Activated T-helper 2 cell treated with anti-CD3 and anti-CD28 coated beads, Interferon-gamma antibody, Interleukin-2, Interleukin-4, amounts not matched to agents 10 μg/mL and 5 μg/mL and 100 μg/mL, durations not matched to agents 14 hours and 24 hours and 36 hours (primary cell): ENCODE data around the gene NUDT14. TPM values are rescaled to one million over a fixed set of nuclear protein-coding genes. Genes with fewer than 3 reads are reported as not detected.

Source experiments
- DNase-seq: peaks from one replicate; pipeline ENCODE4 v3.0.0; 2021; ENCODE audit warnings: low spot score
- H3K27ac Mint-ChIP-seq: one replicate; pipeline ENCODE4 v1.8.0; 2021; ENCODE audit warnings: mixed read lengths
- H3K27me3 Mint-ChIP-seq: one replicate; pipeline ENCODE4 v1.8.0; 2021; ENCODE audit warnings: low read depth, mixed read lengths
- H3K36me3 Mint-ChIP-seq: one replicate; pipeline ENCODE4 v1.8.0; 2021; ENCODE audit warnings: low read depth, mixed read lengths
- H3K4me1 Mint-ChIP-seq: one replicate; pipeline ENCODE4 v1.8.0; 2021; ENCODE audit warnings: low read depth, mixed read lengths
- H3K4me3 Mint-ChIP-seq: one replicate; pipeline ENCODE4 v1.8.0; 2021; ENCODE audit warnings: low read depth, mild to moderate bottlenecking, moderate library complexity, mixed read lengths
- H3K9me3 Mint-ChIP-seq: one replicate; pipeline ENCODE4 v1.8.0; 2021; ENCODE audit warnings: mixed read lengths
- intact Hi-C: fragments of 100-400 bp; cut with micrococcal nuclease; formaldehyde crosslinking; loops from one replicate; pipeline ENCODE4 v1.15.1; 2023
- total RNA-seq: library from RNA; stranded (reverse); gene quantifications from 2 replicates; pipeline ENCODE4 v1.2.3, GENCODE V29; 2022

The NUDT14 gene
- total RNA-seq, 1 donor from 2014 or later, result 10.4 TPM

DNA sequence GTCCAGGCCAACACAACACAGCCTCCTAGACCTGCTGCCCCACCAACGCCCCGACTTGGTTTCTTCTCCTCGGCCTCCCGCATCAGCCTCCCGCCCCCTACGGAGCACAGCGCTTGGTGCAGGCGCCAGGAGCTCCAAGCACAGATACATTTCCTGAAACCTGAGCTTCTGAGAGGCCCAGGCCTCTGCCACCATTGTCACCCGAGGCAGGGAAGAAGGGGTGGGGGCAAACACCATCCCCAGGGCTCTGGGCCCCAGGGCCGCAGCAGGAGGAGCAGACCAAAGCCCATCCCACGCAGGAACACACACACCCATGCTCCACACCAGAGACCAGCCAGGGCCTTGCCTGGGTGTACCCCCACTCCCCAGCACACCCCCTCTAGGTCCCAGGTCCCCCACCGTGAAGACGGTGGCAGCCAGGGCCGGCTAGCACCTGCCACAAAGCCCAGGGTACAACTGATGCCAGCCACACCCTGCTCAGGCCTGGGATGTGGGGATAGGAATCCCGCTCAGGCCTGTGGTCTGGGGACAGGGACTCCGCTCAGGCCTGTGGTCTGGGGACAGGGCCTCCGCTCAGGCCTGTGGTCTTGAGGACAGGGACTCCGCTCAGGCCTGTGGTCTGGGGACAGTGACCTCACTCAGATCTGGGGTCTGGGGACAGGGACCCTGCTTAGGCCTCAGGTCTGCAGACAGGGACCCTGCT lies 17.9 kb downstream of the NUDT14 start:
- DNase-seq, result no peak
- no peaks in the 10 kb centered on the region for H3K9me3 Mint-ChIP-seq
- H3K27me3 Mint-ChIP-seq, result peaks cover 9% of the 10 kb centered on the region
- no peak overlapping the region for H3K27ac Mint-ChIP-seq
- H3K4me3 Mint-ChIP-seq, result no peak overlapping the region
- intact Hi-C loops, result no loop called here
- no peaks in the 10 kb centered on the region for H3K4me1 Mint-ChIP-seq
- H3K36me3 Mint-ChIP-seq, result no peaks in the 10 kb centered on the region

DNA sequence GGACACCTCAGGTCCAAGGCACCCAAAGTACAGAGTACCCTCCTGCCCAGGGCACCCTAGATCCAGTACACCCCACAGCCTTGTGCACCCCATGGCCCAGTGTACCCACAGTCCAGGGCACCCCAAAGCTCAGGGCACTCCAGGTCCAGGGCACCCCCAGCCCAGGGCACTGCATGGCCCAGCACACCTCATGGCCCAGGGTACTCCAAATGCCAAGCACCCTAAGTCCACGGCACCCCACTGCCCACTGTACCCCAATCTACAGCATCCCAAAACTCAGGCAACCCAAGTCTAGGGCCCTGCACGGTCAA lies 18.5 kb downstream of the NUDT14 start:
- no peak overlapping the region for H3K27ac Mint-ChIP-seq
- intact Hi-C loops, result no loop called here
- H3K4me3 Mint-ChIP-seq, result no peak overlapping the region
- no peaks in the 10 kb centered on the region for H3K9me3 Mint-ChIP-seq
- H3K27me3 Mint-ChIP-seq, result peaks cover 9% of the 10 kb centered on the region
- no peaks in the 10 kb centered on the region for H3K36me3 Mint-ChIP-seq
- H3K4me1 Mint-ChIP-seq, result no peaks in the 10 kb centered on the region
- no peak for DNase-seq

DNA sequence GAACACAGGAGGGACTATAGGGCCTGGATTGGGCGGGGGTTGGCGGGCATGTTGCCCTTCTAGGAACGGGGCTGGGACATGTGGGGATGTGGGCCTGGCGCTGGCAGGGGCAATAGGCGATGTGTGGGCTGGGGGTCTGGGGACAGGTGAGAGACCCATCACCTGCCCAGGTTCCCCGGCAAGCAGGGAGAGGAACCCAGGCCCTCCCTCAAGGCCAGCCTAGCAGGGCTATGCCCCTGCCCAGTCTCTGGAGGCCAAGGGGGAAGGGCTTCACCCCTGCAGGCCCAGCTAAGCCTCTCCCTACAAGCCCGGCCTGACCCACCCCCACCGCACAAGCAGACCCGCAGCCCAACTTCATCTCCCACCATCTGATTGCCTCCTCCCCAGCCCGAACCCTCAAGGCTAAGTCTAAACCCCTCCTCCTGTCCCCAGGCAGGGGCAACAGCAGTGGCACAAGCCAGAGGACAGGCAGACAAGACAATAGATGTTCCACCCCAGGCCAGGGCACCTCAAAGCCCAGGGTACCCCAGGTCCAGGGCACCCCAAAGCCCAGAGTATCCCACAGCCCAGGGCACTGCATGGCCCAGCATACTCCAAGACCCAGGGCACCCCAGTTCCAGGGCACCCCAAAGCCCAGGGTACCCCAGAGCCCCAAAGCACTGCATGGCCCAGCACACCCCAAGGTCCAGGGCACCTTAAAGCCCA lies 19.0 kb downstream of the NUDT14 start:
- no peak for DNase-seq
- H3K4me3 Mint-ChIP-seq, result no peak overlapping the region
- no peaks in the 10 kb centered on the region for H3K9me3 Mint-ChIP-seq
- H3K4me1 Mint-ChIP-seq, result no peaks in the 10 kb centered on the region
- intact Hi-C loops, result no loop called here
- H3K27me3 Mint-ChIP-seq, result peaks cover 9% of the 10 kb centered on the region
- no peak overlapping the region for H3K27ac Mint-ChIP-seq
- H3K36me3 Mint-ChIP-seq, result no peaks in the 10 kb centered on the region

DNA sequence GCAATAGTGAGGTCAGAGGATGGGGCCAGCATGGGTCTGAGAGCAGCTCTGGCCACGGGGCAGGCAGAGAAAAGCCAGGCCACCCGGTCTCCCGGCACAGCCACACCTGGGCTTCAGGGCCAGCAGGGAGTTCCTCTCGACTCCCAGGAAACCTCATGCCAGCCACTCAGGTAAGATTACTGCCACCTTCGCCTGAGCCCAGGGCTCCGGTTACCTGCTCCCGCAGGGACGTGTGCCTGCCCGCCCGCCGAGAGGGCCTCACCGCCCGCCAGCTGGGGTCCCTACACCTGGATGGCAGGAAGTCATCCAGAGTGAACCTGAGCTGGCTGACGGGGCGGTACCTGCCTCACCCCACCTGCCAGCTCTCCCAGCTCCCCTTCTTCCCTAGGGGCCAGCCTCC lies 19.8 kb downstream of the NUDT14 start:
- no peak overlapping the region for H3K4me3 Mint-ChIP-seq
- intact Hi-C loops, result no loop called here

DNA sequence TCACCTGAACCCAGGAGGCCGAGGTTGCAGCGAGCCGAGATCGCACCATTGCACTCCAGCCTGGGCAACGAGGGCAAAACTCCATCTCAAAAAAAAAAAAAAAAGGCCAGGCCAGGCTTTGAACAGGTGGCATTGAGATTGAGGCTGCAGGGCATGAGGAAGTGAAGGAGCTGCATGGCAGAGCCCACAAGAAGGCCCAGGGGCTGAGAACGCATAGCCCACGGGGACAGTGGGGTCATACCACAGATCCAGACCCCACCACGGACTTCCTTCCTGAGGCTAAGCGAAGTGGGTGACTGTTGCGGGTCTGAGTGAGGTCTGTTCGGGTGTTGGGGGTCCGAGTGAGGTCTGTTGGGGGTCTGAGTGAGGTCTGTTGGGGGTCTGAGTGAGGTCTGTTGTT lies 20.3 kb downstream of the NUDT14 start:
- Mint-ChIP-seq H3K4me1 (no peaks in the 10 kb centered on the region), H3K27me3 (no peaks in the 10 kb centered on the region), H3K27ac (no peak overlapping the region), H3K36me3 (no peaks in the 10 kb centered on the region), H3K4me3 (no peak overlapping the region), H3K9me3 (no peaks in the 10 kb centered on the region)
- DNase-seq, result no peak
- intact Hi-C loops, result no loop called here

More for the DNA sequence above, 19.8 kb downstream of the NUDT14 start:
- peaks cover under 1% of the 10 kb centered on the region for H3K27me3 Mint-ChIP-seq
- no peaks in the 10 kb centered on the region for H3K4me1 Mint-ChIP-seq
- no peaks in the 10 kb centered on the region for H3K36me3 Mint-ChIP-seq
- H3K27ac Mint-ChIP-seq, result no peak overlapping the region
- H3K9me3 Mint-ChIP-seq, result no peaks in the 10 kb centered on the region
- DNase-seq, result no peak

DNA sequence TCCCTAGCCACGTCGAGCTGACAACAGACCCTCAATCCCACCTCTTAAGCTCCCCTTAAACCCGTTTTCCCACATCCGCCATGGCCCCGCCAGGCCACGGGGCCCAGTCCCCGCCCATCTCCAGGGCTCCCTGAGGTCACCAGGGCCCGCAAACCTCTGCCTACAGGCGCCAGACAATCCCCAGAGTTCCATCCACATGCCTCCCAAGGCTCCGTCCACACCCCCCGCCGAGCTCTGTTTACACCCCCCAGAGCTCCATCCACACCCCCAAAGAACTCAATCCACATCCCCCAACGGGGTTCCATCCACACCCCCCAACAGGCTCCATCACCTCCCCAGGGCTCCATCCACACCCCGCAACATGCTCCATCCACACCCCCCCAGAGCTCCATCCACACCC lies 21.8 kb downstream of the NUDT14 start:
- Mint-ChIP-seq H3K27ac (no peak overlapping the region), H3K27me3 (no peaks in the 10 kb centered on the region), H3K9me3 (no peaks in the 10 kb centered on the region)

DNA sequence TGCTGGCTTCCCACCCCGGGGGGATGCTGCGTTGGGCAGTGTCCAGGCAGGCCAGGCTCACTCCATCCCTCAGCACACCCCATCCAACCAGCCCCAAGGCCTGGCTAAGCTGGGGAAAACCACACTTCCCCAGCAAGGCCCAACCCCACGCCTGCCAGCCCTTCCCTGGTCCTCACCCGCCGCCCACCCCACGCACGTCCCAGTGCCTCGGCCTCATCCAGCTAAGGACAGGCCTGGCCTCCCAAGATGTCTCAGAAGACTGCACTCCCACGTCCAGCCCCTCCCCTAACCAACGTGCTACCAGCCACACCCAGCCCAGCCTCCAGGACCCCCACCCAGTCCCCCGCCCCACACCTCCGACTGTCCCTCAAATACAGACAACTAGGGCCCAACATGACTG lies 22.3 kb downstream of the NUDT14 start:
- no peak for DNase-seq
- Mint-ChIP-seq H3K27ac (no peak overlapping the region), H3K36me3 (no peaks in the 10 kb centered on the region), H3K4me1 (no peaks in the 10 kb centered on the region), H3K27me3 (no peaks in the 10 kb centered on the region), H3K9me3 (no peaks in the 10 kb centered on the region), H3K4me3 (no peak overlapping the region)
- intact Hi-C loops, result no loop called here

More for the DNA sequence above, 21.8 kb downstream of the NUDT14 start:
- H3K36me3 Mint-ChIP-seq, result no peaks in the 10 kb centered on the region
- intact Hi-C loops, result no loop called here
- DNase-seq, result no peak
- no peaks in the 10 kb centered on the region for H3K4me1 Mint-ChIP-seq
- no peak overlapping the region for H3K4me3 Mint-ChIP-seq

DNA sequence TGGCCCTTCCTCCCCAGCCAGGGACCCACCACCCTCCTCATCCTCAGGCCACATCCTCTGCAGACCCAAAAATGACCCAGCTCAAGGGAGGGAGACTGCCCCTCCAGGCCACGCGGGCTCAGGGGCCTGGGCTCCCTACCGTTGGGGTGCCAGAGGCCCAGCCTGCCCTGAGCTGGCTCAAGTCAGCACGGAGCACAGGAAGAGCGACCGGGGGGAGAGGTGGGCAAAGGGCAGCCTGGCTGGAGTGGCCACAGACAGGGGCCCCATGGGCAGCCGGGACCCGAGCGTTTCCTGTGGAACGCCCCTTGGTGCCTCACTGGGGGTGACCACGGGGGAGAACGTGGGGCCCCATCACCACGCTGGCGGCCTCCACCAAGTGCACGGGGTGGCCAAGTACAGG lies 23.2 kb downstream of the NUDT14 start:
- Mint-ChIP-seq H3K36me3 (no peaks in the 10 kb centered on the region), H3K4me1 (no peaks in the 10 kb centered on the region), H3K9me3 (no peaks in the 10 kb centered on the region), H3K27me3 (no peaks in the 10 kb centered on the region), H3K27ac (no peak overlapping the region), H3K4me3 (no peak overlapping the region)
- intact Hi-C loops, result no loop called here
- no peak for DNase-seq

DNA sequence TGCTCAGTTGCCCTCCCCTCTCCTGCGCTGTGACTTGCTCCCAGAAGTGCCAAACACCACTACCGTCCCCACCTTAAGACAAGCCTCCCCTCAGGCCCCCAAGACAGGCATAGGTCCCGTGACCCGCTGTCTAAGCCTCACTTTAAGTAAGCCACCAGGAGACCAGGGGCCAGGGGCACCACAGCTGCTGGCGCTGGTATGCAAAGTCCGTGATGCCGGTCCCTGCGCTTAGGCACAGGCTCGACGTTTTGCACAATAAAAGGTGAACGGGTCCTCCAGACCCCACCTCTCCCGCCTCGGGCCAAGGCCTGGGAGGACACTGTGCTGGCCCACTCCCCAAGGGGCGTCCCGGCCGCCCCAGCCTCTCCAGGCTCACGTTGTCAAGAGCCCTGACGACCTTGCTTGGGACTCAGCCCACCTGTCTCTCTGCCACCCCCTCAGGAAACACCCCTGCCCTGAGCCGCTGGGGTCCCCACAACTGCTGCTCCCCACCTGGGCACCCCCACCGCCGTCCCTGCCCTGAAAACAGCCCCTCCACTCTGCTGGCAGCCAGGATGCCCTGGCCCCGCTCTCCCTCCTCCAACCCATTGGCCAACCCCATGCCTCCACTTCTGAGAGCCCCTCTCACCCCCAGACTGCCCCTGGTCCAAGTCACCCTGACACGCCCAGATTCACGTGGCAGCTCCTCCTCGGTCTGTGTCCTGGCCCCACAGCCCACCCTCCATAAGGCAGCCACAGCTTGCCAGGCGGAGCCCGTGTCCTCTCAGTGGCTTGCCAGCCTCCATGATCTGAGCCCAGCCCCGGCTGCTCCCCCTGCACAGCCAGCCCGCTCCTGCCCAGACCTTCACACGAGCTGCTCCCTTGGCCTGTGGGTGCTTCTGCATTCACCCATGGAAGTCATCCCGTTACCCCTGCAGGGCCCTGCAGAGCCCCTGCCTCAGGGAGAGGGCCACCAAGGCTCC lies 24.4 kb downstream of the NUDT14 start:
- no peak for DNase-seq
- Mint-ChIP-seq H3K4me1 (no peaks in the 10 kb centered on the region), H3K4me3 (no peak overlapping the region), H3K36me3 (no peaks in the 10 kb centered on the region), H3K9me3 (no peaks in the 10 kb centered on the region), H3K27me3 (no peaks in the 10 kb centered on the region), H3K27ac (no peak overlapping the region)
- intact Hi-C loops, result no loop called here

DNA sequence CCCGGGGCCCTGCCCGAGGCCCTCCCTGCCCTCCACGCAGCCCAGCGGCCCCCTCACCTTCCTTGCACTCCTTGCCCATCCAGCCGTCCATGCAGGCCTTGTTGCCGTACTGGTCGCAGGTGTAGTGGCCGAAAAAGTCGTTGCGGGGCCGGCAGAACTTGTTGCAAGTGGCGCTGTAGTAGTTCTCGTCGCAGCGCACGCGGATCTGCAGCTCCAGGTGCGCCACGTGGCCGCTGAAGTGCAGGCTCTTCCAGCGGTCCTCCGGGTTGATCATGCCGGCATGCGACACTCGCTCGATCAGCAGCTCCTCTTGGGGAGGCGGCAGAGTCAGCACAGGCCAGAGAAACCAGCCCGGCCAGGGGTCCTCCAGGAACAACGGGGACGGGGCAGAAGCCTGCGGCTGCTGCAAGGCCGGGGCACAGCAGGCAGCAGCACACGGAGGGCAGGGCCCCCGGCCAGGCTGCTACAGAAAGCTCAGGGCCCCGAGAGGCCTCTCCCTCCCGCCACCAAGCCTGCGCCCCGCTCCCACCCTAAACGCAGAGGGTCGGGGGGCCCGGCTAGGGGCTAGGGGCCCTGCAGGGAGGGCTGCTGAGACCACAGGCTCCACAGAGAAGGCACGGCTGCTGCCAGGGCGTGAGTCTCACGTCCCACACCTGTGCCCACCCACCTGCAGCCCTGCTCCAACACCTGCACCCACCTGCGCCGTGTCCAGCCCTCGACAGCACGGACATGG lies 25.3 kb downstream of the NUDT14 start:
- H3K36me3 Mint-ChIP-seq, result no peaks in the 10 kb centered on the region
- intact Hi-C loops, result no loop called here
- H3K9me3 Mint-ChIP-seq, result no peaks in the 10 kb centered on the region
- no peaks in the 10 kb centered on the region for H3K4me1 Mint-ChIP-seq
- H3K27ac Mint-ChIP-seq, result no peak overlapping the region
- DNase-seq, result no peak
- no peaks in the 10 kb centered on the region for H3K27me3 Mint-ChIP-seq
- no peak overlapping the region for H3K4me3 Mint-ChIP-seq

DNA sequence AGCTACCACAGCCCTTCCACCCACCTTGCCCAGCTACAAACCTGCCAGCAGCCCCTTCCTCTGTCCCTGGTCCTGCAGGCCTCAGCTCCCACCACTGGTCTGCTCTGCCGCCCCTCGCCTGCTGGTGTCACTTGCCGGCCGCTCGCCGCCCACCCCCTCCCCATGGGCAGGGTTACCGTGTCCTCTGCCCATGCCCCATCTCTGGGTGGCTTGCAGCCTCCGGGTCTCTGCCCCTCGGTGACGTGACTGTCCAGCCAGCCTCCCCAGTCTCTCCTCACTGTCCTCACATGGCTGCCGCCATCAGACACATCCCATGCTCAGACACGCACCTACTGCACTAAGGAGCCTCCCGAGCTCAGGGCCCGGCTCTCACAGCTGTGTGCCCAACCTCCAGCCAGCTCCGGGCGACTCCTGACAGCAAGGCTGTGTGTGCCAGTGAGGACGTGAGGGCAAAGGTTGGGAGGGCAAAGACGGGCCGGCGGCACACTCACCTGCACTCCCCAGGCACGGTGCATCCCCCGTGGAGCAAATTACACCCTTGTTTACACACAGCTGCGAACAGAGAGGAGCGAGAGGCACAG lies 26.0 kb downstream of the NUDT14 start:
- no peak for DNase-seq
- no peaks in the 10 kb centered on the region for H3K36me3 Mint-ChIP-seq
- no peaks in the 10 kb centered on the region for H3K9me3 Mint-ChIP-seq
- no peaks in the 10 kb centered on the region for H3K27me3 Mint-ChIP-seq
- H3K27ac Mint-ChIP-seq, result no peak overlapping the region
- intact Hi-C loops, result no loop called here
- H3K4me3 Mint-ChIP-seq, result no peak overlapping the region
- H3K4me1 Mint-ChIP-seq, result no peaks in the 10 kb centered on the region

DNA sequence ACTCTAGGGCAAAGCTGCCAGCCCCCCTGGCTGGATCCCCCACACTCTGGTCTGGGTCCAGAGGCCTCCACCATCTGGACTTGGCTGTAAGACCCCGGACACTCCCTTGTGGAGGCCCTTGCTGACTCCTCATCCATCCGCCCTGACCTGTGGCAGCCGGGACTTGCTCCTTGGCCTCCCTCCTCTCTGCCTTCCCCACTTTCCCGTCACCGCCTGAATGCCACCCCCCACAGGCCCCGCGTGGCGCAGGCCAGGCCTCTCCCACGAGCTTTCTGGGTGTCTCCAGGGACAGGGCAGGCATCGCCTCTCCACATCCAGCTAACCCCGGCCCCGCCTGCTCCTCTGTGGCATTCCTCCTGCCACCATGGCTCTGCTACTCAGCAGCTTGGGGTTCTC lies 26.6 kb downstream of the NUDT14 start:
- H3K9me3 Mint-ChIP-seq, result no peaks in the 10 kb centered on the region
- H3K36me3 Mint-ChIP-seq, result no peaks in the 10 kb centered on the region
- H3K27ac Mint-ChIP-seq, result no peak overlapping the region
- intact Hi-C loops, result no loop called here
- H3K27me3 Mint-ChIP-seq, result no peaks in the 10 kb centered on the region
- no peak for DNase-seq
- no peak overlapping the region for H3K4me3 Mint-ChIP-seq
- no peaks in the 10 kb centered on the region for H3K4me1 Mint-ChIP-seq
